ENCODE data around the gene PCDH12.

DNA sequence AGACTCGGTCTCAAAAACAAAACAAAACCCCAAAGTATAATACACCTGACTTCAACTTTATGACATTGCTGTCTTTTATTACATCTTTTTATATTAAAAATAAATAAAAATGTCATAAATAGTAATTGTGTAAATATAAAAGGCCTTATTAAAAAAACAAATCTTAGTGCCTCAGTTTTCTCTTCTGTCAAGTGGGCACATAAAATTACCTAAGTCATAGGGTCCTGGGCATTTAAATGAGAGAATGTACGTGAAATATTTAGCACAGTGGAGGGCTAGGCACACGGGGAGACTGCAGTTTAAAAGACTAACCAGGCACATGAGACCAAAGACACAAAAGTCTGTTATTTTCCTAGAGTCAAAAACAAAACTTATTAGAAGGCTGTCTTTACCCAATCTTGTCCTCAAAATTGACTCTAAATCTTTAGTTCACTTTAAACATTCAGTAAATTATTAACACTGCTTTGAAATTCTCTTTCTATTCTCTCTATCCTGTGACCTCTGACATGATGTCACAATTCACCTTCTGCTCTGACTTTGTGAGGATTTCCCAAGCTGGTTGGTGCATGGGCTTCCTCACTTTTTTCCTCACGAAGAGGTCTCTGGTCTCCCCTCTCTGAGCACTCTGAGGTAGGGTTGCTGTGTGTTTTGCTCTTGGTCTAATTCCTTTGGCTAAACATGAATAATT lies 8.4 kb upstream of the PCDH12 start:
- no peak for TF ChIP-seq POLR2A (IDR thresholded peaks at IDR 0.05)
- TF ChIP-seq, protein P1, sequence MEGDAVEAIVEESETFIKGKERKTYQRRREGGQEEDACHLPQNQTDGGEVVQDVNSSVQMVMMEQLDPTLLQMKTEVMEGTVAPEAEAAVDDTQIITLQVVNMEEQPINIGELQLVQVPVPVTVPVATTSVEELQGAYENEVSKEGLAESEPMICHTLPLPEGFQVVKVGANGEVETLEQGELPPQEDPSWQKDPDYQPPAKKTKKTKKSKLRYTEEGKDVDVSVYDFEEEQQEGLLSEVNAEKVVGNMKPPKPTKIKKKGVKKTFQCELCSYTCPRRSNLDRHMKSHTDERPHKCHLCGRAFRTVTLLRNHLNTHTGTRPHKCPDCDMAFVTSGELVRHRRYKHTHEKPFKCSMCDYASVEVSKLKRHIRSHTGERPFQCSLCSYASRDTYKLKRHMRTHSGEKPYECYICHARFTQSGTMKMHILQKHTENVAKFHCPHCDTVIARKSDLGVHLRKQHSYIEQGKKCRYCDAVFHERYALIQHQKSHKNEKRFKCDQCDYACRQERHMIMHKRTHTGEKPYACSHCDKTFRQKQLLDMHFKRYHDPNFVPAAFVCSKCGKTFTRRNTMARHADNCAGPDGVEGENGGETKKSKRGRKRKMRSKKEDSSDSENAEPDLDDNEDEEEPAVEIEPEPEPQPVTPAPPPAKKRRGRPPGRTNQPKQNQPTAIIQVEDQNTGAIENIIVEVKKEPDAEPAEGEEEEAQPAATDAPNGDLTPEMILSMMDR (IDR thresholded peaks at IDR 0.05), result no peak

All from vagina (tissue), 2 donors.